Right lobe of liver (tissue), 6 donors: ENCODE data around the gene FAM20C. TPM values are rescaled to one million over a fixed set of nuclear protein-coding genes. Genes with fewer than 3 reads are reported as not detected.

Source experiments
- ATAC-seq, 4 donors: fragments of 200-7000 bp; cut with Tn5 transposase; one replicate each; pipeline ENCODE4 v1.9.1; 2020; ENCODE audit warnings: mild to moderate bottlenecking in 4 of 4, moderate library complexity in 4 of 4
- DNase-seq, 3 donors: peaks; one replicate each; pipeline ENCODE4 v3.0.0-alpha.2; 2020
- H3K27ac ChIP-seq, 3 donors: fragments of 200-600 bp; one replicate each; pipeline ENCODE4 v1.8.0; 2022
- H3K27me3 ChIP-seq, 2 donors: fragments of 200-600 bp; one replicate each; pipeline ENCODE4 v1.8.0; 2022
- H3K36me3 ChIP-seq, 4 donors: fragments of 200-600 bp; sonication (generic) in 1 of 4; one replicate each; pipeline versions ENCODE4 v1.5.1 to v1.8.0; 2017 to 2022; ENCODE audit warnings: control low read depth in 1 of 4
- H3K4me1 ChIP-seq, 4 donors: fragments of 200-600 bp; sonication (generic) in 1 of 4; one replicate each; pipeline versions ENCODE4 v1.5.1 to v1.8.0; 2017 to 2022; ENCODE audit warnings: control low read depth in 1 of 4
- H3K4me3 ChIP-seq, 3 donors: fragments of 200-600 bp; one replicate each; pipeline ENCODE4 v1.8.0; 2022
- H3K9me3 ChIP-seq, 4 donors: fragments of 200-600 bp; sonication (generic) in 1 of 4; one replicate each; pipeline versions ENCODE4 v1.5.1 to v1.8.0; 2017 to 2022; ENCODE audit warnings: control low read depth in 1 of 4
- CTCF ChIP-seq, 4 donors: fragments of 200-600 bp in 3 of 4; fragments of 450-650 bp in 1 of 4; IDR thresholded peaks; one replicate each; pipeline versions ENCODE4 v1.5.1 to v1.8.0; 2016 to 2022; ENCODE audit warnings: antibody characterized with exemption in 4 of 4, mild to moderate bottlenecking in 2 of 4
- POLR2A ChIP-seq: fragments of 450-650 bp; IDR thresholded peaks from one replicate; pipeline ENCODE4 v1.6.1; 2017; ENCODE audit warnings: antibody characterized with exemption, mild to moderate bottlenecking
- WGBS: methylation state at CpG from one replicate; pipeline ENCODE4 v1.1.6; 2018; ENCODE audit warnings: low coverage, low lambda C conversion rate; ENCODE audit not compliant: insufficient coverage; ENCODE audit errors: missing lambda C conversion rate; 5-methylcytosine and 5-hydroxymethylcytosine counted together
- intact Hi-C, 2 donors: fragments of 100-400 bp; cut with DNase I; formaldehyde crosslinking; loops; one replicate each; pipeline versions ENCODE4 v1.11.2 to v1.14.1; 2022
- total RNA-seq, 6 experiments: library from RNA; depleted of rRNA in 2 of 6; stranded (reverse); fragments of >200 nt in 2 of 6; fragmentation: NEBNext Ultra II Directional in 3 of 6; extraction: Animal tissue kit (Norgen Biotek cat#: 25700) in 3 of 6; gene quantifications; one replicate each; pipeline versions ENCODE4 v1.1.0 to v1.2.4, GENCODE V29; 2016 to 2023
- donor health status: DM: no; HTN: yes; CAD: no.
- donor health status: DM: no; HTN: no; CAD: no.
- donor health status: DM: no; HTN: no; CAD: no.
- donor health status: DM: no; HTN: yes; CAD: no.
- donor health status: DM: no; HTN: yes; CAD: no.

FAM20C gene
- total RNA-seq, 6 experiments from 2014 or later = 32.1 to 73.8 (median 57.3) TPM

- Histone ChIP-seq H3K27me3 (no peaks in the 10 kb centered on the region), H3K36me3 (peaks cover 0 to 63% (median 30%) of the 10 kb centered on the region in 4 donors), H3K4me3 (no peak overlapping the region), H3K4me1 (peaks cover 0 to 11% (median 0%) of the 10 kb centered on the region in 4 donors), H3K9me3 (no peaks in the 10 kb centered on the region), H3K27ac (no peak overlapping the region)
- no peak for TF ChIP-seq POLR2A
- TF ChIP-seq CTCF (IDR thresholded peaks at IDR 0.05) = no peak
- WGBS = 75% methylated on average over 9 of the region's 20 CpGs
- ATAC-seq = no peak
- intact Hi-C loops = no loop called here
- no peak for DNase-seq
Observed at GRCh38 chr7:248732-249435, 56.5 kb downstream of the FAM20C start.

- peaks cover 0 to 5% (median 0%) of the 10 kb centered on the region in 4 donors for H3K4me1 ChIP-seq
- H3K9me3 ChIP-seq = no peaks in the 10 kb centered on the region
- no peak for DNase-seq
- no peaks in the 10 kb centered on the region for H3K27me3 ChIP-seq
- TF ChIP-seq CTCF (IDR thresholded peaks at IDR 0.05) = no peak
- no peak for TF ChIP-seq POLR2A
- ATAC-seq = no peak
- intact Hi-C loops = no loop called here
- no peak overlapping the region for H3K4me3 ChIP-seq
- 82% methylated on average over 8 of the region's 12 CpGs for WGBS
- peaks cover 0 to 64% (median 32%) of the 10 kb centered on the region in 4 donors for H3K36me3 ChIP-seq
- no peak overlapping the region for H3K27ac ChIP-seq
Observed at GRCh38 chr7:249989-250388, 57.6 kb downstream of the FAM20C start.

GRCh38 chr7:250523-250922, 58.2 kb downstream of the FAM20C start:
- Histone ChIP-seq H3K9me3 (no peaks in the 10 kb centered on the region), H3K4me3 (no peak overlapping the region), H3K27ac (no peak overlapping the region), H3K27me3 (no peaks in the 10 kb centered on the region), H3K4me1 (no peaks in the 10 kb centered on the region), H3K36me3 (peaks cover 0 to 69% (median 32%) of the 10 kb centered on the region in 4 donors)
- DNase-seq = no peak
- intact Hi-C loops = no loop called here
- WGBS = 62% methylated on average over 3 of the region's 15 CpGs
- ATAC-seq = peak in 1 of 4 donors; percentile 4
- TF ChIP-seq POLR2A = no peak
- TF ChIP-seq CTCF (IDR thresholded peaks at IDR 0.05) = no peak

- intact Hi-C loops = no loop called here
- no peak overlapping the region for H3K4me3 ChIP-seq
- WGBS = 100% methylated on average over 1 of the region's 20 CpGs
- no peaks in the 10 kb centered on the region for H3K4me1 ChIP-seq
- no peaks in the 10 kb centered on the region for H3K9me3 ChIP-seq
- no peak for DNase-seq
- peak in 1 of 4 donors; percentile 13 for ATAC-seq
- H3K36me3 ChIP-seq = peaks cover 0 to 74% (median 34%) of the 10 kb centered on the region in 4 donors
- TF ChIP-seq CTCF (IDR thresholded peaks at IDR 0.05) = no peak
- no peak for TF ChIP-seq POLR2A
- no peak overlapping the region for H3K27ac ChIP-seq
- H3K27me3 ChIP-seq = no peaks in the 10 kb centered on the region
Observed at GRCh38 chr7:251005-251404, 58.6 kb downstream of the FAM20C start.
